ENCODE data around the gene CCDC63. TPM values are rescaled to one million over a fixed set of nuclear protein-coding genes. Genes with fewer than 3 reads are reported as not detected.
A peak's percentile ranks its signal among the peaks of the same experiment; 100 is the strongest.

The CCDC63 gene
- total RNA-seq, 2 experiments from 2014 or later, result not detected

DNA sequence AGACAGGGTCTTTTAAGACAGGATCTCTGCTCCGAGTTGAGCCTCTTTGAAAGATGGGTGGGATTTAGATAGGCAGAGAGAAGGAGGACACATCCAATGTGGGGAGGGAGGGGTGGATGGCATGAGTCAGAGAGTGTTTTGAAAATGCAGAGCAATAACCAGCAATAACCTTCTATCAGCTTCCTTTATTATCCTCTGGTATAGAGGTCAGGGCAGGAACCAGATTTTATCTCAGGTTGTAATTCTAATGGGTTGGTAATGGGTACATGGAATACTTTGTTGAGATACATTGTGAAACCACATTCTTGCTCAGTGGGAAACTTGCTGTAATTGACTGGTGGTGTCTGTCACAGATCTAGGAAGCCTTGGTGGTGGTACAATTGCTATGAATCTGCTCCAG lies 37.6 kb upstream of the CCDC63 start:
- Histone ChIP-seq H4K20me1 (ENCODE audit: insufficient read depth, low read length) (no peaks in the 10 kb centered on the region), H2AFZ (ENCODE audit: low read length) (no peak overlapping the region; the same call in 1 of the 2 replicates), H3K79me2 (ENCODE audit: insufficient read depth, low read depth, low read length) (no peaks in the 10 kb centered on the region), H3K4me2 (ENCODE audit: low read length) (no peak overlapping the region), H3K36me3 (ENCODE audit: insufficient read depth, low read length) (no peaks in the 10 kb centered on the region; the same call in 1 of the 2 replicates), H3K27ac (ENCODE audit: low read depth, low read length, poor library complexity, severe bottlenecking) (peak overlapping the region; percentile 53), H3K4me3 (ENCODE audit: low read depth, low read length, poor library complexity, severe bottlenecking) (no peak overlapping the region), H3K4me1 (ENCODE audit: insufficient read depth, low read length, poor library complexity, severe bottlenecking) (peaks cover 41% of the 10 kb centered on the region), H3K9me2 (ENCODE audit: insufficient read depth, low read length) (no peaks in the 10 kb centered on the region), H3K9me3 (ENCODE audit: low read length) (peaks cover 5% of the 10 kb centered on the region; the same call in 1 of the 2 replicates)
- BruUV-seq (replicated peaks), result no TSS peak
- no peak for DNase-seq (ENCODE audit: low spot score)
- intact Hi-C loops (cut with micrococcal nuclease; ENCODE audit: unreplicated experiment), result no loop called here
- no peak for TF ChIP-seq EZH2phosphoT487 (IDR thresholded peaks at IDR 0.05; ENCODE audit: borderline replicate concordance, low read depth, low read length)
- TF ChIP-seq, protein P1, sequence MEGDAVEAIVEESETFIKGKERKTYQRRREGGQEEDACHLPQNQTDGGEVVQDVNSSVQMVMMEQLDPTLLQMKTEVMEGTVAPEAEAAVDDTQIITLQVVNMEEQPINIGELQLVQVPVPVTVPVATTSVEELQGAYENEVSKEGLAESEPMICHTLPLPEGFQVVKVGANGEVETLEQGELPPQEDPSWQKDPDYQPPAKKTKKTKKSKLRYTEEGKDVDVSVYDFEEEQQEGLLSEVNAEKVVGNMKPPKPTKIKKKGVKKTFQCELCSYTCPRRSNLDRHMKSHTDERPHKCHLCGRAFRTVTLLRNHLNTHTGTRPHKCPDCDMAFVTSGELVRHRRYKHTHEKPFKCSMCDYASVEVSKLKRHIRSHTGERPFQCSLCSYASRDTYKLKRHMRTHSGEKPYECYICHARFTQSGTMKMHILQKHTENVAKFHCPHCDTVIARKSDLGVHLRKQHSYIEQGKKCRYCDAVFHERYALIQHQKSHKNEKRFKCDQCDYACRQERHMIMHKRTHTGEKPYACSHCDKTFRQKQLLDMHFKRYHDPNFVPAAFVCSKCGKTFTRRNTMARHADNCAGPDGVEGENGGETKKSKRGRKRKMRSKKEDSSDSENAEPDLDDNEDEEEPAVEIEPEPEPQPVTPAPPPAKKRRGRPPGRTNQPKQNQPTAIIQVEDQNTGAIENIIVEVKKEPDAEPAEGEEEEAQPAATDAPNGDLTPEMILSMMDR (conservative IDR thresholded peaks at IDR 0.05; ENCODE audit: low read length), result no peak
- ChIA-PET CTCF (ENCODE audit: unreplicated experiment) (interaction anchor here (0.9 kb wide), 1 partner anchor 31 kb away, joined by 3 read pairs; no protein-coding TSS in a partner anchor), POLR2A (no interaction called here)

DNA sequence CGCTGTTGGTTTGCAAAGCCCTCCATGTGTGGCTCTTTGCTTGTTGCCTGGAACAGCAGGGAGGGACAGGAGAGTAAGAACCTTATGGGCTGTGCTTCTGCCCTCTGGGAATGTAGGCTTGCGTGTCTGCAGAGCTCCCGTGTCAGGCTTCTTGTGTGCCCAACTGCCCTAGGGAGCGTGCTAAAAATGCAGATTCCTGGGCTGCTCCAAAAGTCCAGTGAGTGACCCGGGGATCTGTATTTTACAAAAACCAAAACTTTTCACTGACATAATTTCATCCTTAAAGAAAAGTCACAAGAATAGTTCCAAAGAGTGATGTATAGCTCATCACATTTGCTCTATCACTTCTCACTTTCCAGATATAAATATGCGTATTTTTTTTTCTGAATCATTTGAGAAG lies 34.8 kb upstream of the CCDC63 start:
- Histone ChIP-seq H3K36me3 (ENCODE audit: insufficient read depth, low read length) (no peaks in the 10 kb centered on the region; the same call in 1 of the 2 replicates), H3K4me3 (ENCODE audit: low read depth, low read length, poor library complexity, severe bottlenecking) (no peak overlapping the region), H3K27ac (ENCODE audit: low read depth, low read length, poor library complexity, severe bottlenecking) (no peak overlapping the region), H4K20me1 (ENCODE audit: insufficient read depth, low read length) (no peaks in the 10 kb centered on the region), H3K79me2 (ENCODE audit: insufficient read depth, low read depth, low read length) (no peaks in the 10 kb centered on the region), H3K9me3 (ENCODE audit: low read length) (peaks cover 5% of the 10 kb centered on the region; the same call in 1 of the 2 replicates), H3K4me2 (ENCODE audit: low read length) (no peak overlapping the region), H3K9me2 (ENCODE audit: insufficient read depth, low read length) (no peaks in the 10 kb centered on the region), H2AFZ (ENCODE audit: low read length) (no peak overlapping the region; the same call in 1 of the 2 replicates), H3K4me1 (ENCODE audit: insufficient read depth, low read length, poor library complexity, severe bottlenecking) (peaks cover 41% of the 10 kb centered on the region)
- no TSS peak for BruUV-seq (replicated peaks)
- no peak for DNase-seq (ENCODE audit: low spot score)
- POLR2A ChIA-PET, result interaction anchor here (1.1 kb wide), 1 partner anchor 14 kb away, joined by 4 read pairs; no protein-coding TSS in a partner anchor
- CTCF ChIA-PET (ENCODE audit: unreplicated experiment), result interaction anchor here (0.9 kb wide), 1 partner anchor 21 kb away, joined by 3 read pairs; no protein-coding TSS in a partner anchor
- intact Hi-C loops (cut with micrococcal nuclease; ENCODE audit: unreplicated experiment), result no loop called here
- TF ChIP-seq, protein P1 (conservative IDR thresholded peaks at IDR 0.05; ENCODE audit: low read length), result no peak
- TF ChIP-seq EZH2phosphoT487 (IDR thresholded peaks at IDR 0.05; ENCODE audit: borderline replicate concordance, low read depth, low read length), result no peak

GRCh38 chr12:110813285-110813684 lies 33.5 kb upstream of the CCDC63 start:
- H3K27ac ChIP-seq (ENCODE audit: low read depth, low read length, poor library complexity, severe bottlenecking), result no peak overlapping the region
- intact Hi-C loops (cut with micrococcal nuclease; ENCODE audit: unreplicated experiment), result no loop called here
- no peaks in the 10 kb centered on the region for H3K79me2 ChIP-seq (ENCODE audit: insufficient read depth, low read depth, low read length)
- H4K20me1 ChIP-seq (ENCODE audit: insufficient read depth, low read length), result no peaks in the 10 kb centered on the region
- BruUV-seq (replicated peaks), result no TSS peak
- H3K9me2 ChIP-seq (ENCODE audit: insufficient read depth, low read length), result no peaks in the 10 kb centered on the region
- CTCF ChIA-PET (ENCODE audit: unreplicated experiment), result no interaction called here
- peaks cover 5% of the 10 kb centered on the region; the same call in 1 of the 2 replicates for H3K9me3 ChIP-seq (ENCODE audit: low read length)
- H3K4me1 ChIP-seq (ENCODE audit: insufficient read depth, low read length, poor library complexity, severe bottlenecking), result peaks cover 41% of the 10 kb centered on the region
- no peak overlapping the region for H2AFZ ChIP-seq (ENCODE audit: low read length)
- TF ChIP-seq EZH2phosphoT487 (IDR thresholded peaks at IDR 0.05; ENCODE audit: borderline replicate concordance, low read depth, low read length), result no peak
- TF ChIP-seq, protein P1 (conservative IDR thresholded peaks at IDR 0.05; ENCODE audit: low read length), result no peak
- no peaks in the 10 kb centered on the region; the same call in 1 of the 2 replicates for H3K36me3 ChIP-seq (ENCODE audit: insufficient read depth, low read length)
- POLR2A ChIA-PET, result interaction anchor here (0.5 to 1.8 kb wide), 4 partner anchors 7 to 329 kb away, joined by 3 to 4 read pairs (median 3); no protein-coding TSS in a partner anchor
- no peak overlapping the region for H3K4me3 ChIP-seq (ENCODE audit: low read depth, low read length, poor library complexity, severe bottlenecking)
- no peak overlapping the region for H3K4me2 ChIP-seq (ENCODE audit: low read length)
- no peak for DNase-seq (ENCODE audit: low spot score)

Measured in OCI-LY7 (cell line).